HG02870 (cell line): Measurements from ENCODE around the gene RAET1G.
"Not testable (repeated sequence)": the region's sequence is repeated elsewhere in the genome, so short reads cannot be mapped to it uniquely, and the experiment has no call there.

Experiments used
- ATAC-seq: cut with Tn5 transposase; IDR thresholded peaks from one replicate; pipeline ENCODE4 v1.9.1; 2021; ENCODE audit warnings: mild to moderate bottlenecking, moderate library complexity; ENCODE audit not compliant: unreplicated experiment

Gene RAET1G

DNA sequence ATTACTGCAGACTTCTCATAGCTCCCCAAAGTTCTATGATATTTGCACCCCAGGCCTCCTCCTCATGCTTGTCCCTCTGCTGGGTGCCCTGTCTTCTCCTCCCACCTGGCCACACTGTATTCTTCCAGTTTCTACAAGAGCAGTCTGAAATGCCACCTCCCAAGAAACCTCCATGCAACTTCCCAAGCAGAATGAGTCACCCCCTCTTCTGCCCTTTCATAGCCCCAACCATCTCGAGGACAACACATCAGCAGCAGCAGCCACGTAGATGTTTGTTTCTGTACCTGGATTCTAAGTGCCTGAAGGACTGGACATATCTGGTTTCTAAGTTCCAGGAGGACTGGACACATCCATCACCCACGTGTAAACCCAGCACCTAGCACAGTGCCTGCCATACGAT lies 12.3 kb upstream of the RAET1G start:
- ATAC-seq, result no peak

DNA sequence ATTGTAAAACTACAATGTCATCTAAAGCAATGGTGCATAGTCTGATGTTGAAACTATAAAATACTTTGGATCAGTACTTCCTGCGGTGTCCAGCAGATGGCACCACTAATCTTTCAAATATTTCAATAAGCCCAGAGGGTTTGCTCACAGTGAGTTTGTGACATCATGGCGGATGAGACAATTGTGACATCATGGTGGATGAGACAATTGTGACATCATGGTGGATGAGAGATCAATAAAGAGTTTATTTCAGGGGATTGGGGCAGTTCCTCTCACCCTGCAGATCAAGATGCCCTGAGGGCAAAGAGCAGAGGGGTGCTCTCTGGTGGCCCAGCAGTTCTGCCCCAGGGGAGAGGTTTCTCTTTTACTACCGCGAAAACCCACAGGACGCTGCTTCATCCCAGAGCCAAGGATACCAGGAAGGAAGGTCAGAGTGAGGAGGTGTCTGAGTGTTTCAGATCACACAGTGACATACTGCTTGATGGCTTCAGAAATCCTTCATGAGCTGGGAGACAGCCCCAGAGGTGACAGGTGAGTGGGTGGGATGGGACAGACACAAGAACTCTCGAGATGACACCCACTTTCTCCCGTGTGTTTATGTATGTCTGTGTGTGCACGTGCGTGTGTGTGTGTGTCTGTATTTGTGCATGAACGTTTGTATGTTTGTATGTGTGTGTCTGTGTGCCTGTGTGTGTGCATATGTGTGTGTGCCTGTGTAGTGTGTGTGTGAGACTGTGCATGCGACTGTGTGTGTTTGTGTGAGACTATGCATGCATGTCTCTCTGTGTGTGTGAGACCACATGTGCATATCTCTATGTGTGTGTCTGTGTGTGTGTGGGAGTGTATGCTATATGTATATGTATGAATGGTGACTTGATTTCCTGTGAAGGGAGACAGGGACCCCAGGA lies 11.6 kb upstream of the RAET1G start:
- ATAC-seq, result no peak

DNA sequence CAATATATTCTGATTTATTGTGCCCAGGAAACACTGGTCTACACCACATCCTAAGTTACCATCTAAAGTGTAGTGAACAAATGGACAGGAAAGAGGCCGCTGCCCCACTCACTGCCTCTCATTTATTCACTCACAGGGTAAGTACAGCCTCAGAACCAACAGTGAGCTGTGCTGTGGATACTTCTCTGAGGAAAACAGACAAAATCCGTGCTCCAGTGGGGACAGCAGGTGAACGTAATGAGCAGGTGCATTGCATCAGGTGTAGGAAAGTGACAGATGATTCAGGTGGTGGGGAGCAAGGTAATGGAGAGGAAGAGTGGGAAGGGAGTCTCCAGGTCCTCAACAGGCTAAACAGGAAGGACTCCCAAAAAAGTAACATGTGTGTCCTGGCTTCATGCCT lies 10.5 kb upstream of the RAET1G start:
- no peak for ATAC-seq

DNA sequence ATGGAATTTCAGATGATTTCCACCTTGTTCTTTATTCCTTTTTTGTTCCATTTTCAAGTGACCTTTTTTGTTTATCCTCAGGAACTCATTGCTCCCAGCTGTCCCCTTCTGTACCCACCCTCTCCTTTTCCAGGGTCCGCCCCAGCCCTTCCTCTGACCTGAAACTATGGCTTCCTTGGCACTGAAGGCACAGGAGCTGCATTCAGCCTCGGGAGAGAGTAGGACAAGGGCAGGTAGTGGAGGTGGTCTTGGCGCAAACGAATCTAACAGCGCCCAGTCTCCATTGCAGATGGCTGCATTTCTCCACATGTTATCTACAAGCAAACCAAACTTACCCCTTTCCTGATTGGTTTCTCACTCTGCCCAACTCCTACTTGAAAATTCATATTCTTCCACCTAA lies 10.1 kb upstream of the RAET1G start:
- ATAC-seq, result no peak

DNA sequence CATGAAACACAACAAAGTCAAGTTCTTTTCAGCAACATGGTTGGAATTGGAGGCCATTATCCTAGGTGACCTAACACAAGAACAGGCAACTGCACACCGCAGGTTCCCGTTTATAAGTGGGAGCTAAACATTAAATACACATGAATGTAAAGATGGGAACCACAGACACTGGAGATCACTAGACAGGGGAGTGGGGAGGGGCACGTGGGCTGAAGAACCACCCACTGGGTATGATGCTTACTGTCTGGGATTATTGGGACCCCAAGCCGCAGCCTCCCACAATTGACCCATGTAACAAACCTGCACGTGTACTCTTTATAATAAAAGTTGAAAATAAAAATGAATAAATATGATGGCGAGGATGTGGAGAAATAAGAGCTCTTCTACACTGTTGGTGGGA lies 8.6 kb upstream of the RAET1G start:
- no peak for ATAC-seq

DNA sequence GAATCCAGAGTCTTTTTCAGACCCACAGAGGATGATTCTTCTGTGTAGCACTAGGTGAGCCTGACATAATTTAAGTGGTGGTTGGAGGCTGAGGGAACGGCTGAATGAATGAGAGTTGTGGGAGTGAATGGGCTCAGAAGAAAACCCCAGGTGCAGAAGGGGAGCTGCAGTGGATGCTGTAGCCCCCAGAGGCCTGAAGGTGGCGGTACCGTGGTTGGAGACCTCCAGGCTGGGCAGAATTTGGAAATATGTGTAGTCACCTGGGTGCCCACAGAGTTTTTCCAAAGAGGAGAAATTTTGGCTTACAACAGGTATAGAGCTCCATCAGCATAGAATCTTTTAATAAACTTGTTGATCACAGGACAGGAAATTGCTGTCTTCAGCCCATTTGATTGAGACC lies 6.5 kb upstream of the RAET1G start:
- no peak for ATAC-seq

DNA sequence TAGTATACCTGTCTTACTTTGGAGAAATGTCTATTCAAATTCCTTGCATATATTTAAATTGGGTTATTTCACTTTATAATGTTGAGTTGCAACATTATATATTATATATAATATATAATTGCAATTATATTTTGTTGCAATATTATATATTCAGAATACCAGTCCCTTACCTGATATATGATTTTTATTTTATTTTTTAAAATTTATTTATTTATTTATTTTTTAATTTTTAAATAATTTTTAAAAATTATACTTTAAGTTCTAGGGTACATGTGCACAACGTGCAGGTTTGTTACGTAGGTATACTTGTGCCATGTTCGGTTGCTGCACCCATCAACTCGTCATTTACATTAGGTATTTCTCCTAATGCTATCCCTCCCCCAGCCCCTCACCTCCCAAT lies 4.1 kb upstream of the RAET1G start:
- not testable (repeated sequence) for ATAC-seq

DNA sequence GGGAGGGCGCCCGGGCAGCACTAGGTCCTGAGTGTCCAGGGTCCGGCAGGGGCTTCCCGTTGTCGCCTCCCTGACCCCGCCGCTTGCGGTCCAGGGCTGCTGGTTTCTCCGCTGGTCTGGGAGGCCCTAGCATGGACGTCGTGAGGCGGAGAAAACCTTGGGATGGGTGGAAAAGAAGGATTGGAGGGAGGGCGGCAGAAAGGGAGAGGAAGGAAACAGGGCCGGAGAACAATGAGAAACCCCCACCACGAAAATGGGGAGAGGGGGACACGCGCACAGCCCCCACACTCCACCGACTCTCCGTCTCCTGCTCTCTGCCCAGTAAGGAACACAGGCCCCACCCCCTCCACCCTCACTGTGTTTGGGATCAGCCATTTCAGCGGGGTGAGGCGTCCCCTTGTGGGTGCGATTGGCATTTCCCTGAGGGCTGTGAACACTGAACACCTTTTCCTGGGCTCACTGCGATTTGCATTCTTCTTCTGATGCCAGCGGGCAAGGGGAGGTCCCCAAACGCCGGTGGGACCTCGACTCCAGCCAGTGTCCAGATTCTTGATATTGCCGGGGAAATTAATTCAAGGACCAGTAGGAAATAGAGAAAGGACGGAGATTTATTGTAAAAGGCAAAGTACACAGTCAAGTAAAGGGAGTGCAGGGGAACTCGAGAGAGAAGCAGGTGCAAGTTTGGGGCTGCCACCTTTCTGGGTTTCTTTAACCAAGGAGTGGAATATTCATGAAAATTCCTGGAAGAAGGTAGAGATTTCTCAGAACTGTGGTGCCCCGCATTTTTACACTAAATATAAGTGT lies 3.3 kb upstream of the RAET1G start:
- ATAC-seq, result no peak

DNA sequence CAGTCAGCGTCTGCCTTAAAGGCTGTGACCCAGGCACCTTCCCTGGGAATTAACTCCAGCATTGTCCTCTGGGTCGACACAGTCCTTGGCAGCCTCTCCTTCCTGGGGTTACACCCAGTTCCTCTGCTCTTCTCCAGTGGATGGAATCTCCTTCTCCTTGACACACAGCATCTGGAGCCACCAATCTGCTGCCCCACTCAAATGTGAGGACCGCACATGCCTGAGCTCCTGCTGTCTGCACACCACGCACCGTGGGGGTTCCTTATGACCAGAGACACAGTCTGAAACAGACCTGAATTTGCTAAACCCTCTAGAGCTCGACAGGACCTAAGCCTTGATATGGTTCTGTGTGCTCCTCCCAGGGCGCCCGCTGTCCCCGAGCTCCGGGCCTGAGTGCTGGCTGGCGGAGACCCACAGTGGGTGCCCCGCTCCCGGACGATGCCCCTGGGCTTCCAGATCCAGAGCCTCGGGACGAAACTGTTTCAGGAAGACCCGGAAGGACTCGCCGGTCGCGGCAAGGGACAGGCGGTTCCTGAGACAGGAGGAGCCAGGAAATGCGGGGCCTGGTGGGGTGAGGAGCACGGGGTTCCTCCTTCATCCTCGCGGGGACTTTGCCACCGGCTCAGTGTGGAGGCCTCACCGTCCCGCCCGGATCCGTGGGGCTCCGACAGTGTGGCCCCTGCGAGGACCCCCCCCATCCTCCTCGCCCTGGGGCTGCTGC lies 2.5 kb upstream of the RAET1G start:
- no peak for ATAC-seq

DNA sequence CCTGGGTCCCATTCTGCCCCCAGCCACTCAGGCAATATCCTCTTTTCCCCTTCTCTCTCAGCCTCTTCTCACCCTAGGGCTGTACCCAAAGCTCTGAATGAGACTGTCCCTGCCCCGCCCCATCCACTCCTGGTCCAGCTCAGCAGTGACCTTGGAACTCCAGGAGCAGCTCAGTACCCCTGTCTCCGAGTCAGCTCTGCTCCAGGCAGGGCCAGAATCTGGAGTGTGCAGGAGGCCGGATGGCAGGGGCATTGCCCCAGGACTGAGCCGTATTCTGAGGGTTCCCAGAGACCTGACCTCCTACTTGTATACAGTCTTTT lies 2.0 kb upstream of the RAET1G start:
- ATAC-seq, result no peak

DNA sequence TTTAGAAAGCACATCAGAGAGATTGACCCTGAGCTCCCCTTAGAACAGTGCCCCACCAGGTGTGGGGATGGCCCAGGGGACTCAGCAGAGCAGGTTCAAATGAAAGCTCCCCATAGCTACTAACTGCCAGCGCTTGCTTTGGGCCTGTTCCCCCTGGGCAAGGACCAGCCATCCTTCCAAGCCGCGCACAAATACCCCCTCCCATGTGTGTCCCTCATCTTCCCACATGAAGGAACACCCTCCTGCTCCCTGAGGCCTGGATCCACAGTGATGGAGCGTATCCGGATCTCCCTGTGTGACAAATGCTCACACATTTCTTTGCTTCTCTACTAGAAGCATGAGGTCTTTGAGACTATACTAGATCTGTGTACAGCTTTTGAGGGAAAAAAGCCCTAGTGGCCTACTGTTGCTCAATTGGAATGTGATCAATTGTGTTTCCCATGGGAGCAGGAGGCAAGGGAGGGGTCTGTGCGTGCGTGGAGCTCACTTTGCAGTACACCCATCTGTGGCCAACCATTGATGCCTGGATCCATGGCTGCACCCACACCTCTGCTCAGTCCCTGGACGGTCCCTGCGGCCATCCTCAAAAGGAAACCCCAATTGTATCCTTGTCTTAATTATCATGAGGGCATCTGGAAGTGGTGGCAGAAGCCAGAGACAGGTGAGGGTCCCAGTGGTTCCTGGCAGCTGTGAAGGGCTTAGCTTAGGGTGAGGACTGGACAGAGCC lies 1.4 kb upstream of the RAET1G start:
- no peak for ATAC-seq

DNA sequence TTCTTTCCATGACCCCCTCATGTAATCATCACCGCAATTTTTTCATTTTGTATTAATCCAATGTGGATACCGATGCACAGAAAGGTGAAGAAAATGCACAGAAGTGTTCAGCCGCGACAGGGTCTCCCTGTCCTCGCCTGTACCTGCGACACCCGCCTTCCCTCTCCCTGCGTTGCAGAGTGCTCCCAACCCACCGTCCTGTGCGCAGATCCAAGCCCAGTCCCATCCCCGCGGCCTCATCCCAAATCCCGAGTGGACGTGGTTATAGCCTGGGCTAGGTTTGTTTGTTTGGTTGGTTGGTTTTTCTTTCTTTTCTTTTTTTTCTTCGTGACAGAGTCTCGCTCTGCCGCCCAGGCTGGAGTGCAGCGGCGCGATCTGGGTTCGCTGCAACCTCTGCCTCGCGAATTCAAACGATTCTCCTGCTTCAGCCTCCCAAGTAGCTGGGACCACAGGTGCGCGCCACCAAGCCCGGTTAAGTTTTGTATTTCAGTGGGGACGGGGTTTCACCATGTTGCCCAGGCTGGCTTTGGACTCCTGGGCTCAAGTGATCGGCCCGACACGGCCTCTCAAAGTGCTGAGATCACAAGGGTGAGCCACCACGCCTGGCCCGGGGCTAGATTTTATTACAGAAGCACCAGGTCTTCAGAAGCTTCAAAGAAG lies 536 bp upstream of the RAET1G start:
- no peak for ATAC-seq

DNA sequence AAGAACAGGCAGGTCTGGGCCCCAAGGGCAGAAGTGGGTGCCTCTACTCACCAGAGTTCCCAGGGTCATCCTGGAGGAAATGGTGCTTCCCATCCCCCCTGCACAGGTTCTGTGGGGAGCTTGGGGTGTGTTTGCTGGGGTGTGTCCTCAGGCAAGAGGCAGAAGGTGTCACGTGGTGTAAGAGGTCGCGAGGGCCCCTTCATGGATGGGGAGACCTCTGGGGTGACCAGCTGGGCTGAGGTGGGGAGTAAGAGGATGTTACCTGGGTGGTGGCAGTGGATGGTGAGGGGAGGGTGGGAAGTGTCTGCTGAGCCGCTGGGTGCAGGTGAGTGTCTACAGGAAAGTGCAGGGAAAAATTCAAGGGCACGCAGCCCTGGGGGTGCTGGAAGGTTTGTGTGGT lies 830 bp downstream of the RAET1G start:
- not testable (repeated sequence) for ATAC-seq

DNA sequence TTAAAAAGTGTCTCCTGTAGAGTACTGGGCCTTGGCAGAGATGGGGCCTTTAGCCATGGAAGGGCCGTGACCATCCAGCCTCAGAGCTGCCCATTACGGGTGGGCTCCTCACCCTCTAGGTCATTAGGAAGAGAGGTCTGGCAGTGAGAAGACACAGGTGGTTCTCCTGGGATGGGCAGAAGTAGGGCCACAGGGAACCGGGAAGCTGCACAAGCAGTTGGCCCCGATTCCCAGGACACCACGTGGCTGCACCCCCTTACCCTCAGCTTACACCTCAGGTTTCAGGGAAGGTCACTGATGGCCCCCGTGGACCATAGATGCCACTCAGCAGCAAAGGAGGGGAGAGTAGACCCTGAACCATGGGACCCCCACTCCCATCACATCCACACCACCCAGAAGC lies 1.6 kb downstream of the RAET1G start:
- no peak for ATAC-seq

DNA sequence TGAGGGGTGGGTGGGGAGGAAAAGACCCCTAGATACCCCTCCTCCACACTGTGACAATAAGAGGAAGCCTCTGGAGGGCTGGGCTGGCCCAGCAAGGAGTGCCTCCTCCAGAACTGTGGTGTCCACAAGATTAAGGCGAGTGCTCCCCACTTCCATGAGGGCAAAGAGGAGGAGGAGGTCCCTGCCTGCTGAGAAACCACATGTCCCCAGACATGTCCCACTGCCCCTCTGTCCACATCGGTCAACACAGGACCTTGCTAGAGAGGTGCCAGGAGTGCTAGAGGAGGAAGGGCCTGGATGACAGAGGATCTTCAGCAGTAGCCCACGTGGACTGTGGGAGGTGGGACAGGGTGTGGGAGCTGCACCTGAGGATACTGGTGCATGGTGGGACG lies 3.1 kb downstream of the RAET1G start:
- ATAC-seq, result no peak

DNA sequence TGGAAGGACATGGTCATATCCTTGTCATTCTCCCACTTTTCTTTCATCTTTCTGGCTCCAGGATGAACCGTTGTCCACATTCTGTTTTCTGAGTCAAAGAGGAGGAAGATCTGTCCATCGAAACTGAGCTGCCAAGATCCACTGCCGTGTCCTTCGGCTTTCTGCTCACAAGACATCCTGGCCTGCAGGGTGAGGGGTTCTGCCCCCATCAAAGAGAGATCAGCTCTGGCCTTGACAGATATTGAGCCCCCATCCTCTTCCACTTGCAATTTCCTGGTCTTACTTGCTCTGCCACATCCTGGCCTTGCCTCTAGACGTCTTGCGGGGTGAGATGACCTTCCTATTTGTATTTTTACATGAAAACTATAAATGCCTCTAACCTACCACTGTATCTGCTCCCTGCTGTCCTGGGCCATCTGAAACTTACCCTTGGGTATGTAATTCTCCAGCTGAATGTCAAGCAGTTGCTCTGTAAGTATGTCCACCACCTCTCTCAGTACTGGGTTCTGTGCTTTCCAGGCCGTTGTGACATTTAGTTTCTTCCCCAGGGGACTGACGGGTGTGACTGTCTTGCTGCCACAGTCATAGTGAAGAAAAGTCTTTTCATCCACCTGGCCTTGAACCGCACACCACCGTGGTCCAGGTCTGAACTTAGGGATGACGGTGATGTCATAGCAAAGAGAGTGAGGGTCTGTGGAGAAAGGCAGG lies 3.6 kb downstream of the RAET1G start:
- ATAC-seq, result not testable (repeated sequence)

DNA sequence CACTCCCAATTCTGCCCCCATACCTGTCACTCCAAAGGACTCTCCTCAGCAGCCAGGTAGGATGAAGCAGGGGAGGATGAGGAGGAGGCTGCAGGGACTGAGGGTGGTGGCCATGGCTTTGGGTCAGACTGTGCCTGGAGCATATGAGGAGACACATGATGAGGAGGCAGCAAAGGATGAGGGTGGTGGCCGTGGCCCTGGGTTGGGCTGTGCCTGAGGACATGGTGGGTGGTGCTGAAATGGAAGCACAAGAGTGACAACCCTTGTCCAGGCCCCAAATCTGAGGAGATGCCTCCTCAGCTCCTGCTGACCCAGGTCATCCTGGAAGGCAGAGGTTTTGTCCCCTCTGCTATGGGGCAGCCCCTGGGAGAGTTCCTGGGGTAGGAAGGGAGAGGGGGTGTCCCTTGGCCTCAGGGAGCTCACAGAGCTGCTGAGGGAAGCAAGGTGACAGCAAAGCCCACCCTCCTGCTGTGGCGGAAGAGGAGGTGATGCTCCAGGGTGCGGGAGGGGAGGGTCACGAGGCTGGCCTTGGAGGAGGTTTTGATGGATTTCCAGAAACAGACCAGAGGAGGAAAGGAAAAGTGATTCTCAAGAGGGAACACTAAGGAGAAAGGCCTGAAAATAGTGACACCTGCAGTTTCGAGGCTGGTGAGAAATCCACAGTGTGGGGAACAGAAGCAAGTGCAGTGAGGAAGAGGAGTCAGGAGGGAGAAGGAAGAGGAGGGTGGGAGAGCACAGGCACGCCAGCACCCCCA lies 4.6 kb downstream of the RAET1G start:
- ATAC-seq, result no peak

DNA sequence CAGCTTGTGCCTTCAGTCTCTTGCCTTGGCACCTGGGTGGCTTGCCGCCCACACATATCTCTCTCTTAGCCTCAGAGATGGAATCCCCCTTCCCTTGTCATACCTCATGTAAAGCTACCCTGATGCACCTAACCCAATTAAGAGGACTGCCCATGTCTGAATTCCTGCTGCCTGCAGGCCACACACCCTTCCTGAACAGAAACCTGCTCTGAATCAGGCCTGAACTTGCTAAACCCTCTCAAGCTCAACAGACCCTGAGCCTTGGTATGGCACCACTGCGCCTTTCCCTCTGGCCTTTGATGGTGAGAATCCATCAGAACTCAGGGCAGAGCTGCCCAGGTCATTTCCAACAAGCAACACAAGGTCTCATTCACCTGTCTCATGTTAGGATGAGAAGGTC lies 5.2 kb downstream of the RAET1G start:
- ATAC-seq, result no peak
